ENCODE results near the gene PLXDC2.

Gene PLXDC2

DNA sequence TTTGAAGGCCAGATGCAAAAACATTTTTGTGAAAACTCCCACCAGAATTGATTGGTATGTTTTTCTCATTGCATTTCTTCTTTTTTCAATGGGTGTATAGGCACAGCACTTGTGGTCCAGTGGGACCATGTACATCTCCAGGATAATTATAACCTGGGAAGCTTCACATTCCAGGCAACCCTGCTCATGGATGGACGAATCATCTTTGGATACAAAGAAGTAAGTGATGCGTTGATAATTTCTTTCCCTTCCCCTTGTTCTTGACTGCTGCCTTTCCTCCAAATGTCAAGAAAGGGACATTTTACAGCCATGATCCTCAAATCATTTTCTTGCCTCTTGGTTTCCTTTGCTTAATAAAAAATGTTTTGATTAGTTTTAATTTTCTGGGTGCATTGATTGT, 331.5 kb downstream of the PLXDC2 start:
- TF ChIP-seq, protein P1, sequence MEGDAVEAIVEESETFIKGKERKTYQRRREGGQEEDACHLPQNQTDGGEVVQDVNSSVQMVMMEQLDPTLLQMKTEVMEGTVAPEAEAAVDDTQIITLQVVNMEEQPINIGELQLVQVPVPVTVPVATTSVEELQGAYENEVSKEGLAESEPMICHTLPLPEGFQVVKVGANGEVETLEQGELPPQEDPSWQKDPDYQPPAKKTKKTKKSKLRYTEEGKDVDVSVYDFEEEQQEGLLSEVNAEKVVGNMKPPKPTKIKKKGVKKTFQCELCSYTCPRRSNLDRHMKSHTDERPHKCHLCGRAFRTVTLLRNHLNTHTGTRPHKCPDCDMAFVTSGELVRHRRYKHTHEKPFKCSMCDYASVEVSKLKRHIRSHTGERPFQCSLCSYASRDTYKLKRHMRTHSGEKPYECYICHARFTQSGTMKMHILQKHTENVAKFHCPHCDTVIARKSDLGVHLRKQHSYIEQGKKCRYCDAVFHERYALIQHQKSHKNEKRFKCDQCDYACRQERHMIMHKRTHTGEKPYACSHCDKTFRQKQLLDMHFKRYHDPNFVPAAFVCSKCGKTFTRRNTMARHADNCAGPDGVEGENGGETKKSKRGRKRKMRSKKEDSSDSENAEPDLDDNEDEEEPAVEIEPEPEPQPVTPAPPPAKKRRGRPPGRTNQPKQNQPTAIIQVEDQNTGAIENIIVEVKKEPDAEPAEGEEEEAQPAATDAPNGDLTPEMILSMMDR (IDR thresholded peaks at IDR 0.05; ENCODE audit: low read length) = no peak
- TF ChIP-seq EZH2 (IDR thresholded peaks at IDR 0.05; ENCODE audit: borderline replicate concordance, low read length) = no peak
- no peaks in the 10 kb centered on the region for H3K9me3 ChIP-seq (ENCODE audit: low read length)
- no peaks in the 10 kb centered on the region for H3K27me3 ChIP-seq (ENCODE audit: insufficient read depth, low read length)
- H3K9ac ChIP-seq (ENCODE audit: low read length) = no peak overlapping the region
- no peaks in the 10 kb centered on the region for H3F3A ChIP-seq (ENCODE audit: insufficient read depth, low read length)
- H3K4me3 ChIP-seq (ENCODE audit: low read depth, low read length, poor library complexity, severe bottlenecking) = no peak overlapping the region
- H3K9me2 ChIP-seq (ENCODE audit: low read depth, low read length) = no peaks in the 10 kb centered on the region
- H4K20me1 ChIP-seq (ENCODE audit: insufficient read depth, low read length) = no peaks in the 10 kb centered on the region
- no peaks in the 10 kb centered on the region for H3K4me1 ChIP-seq (ENCODE audit: insufficient read depth, low read length, severe bottlenecking)
- H3K4me2 ChIP-seq (ENCODE audit: low read length) = no peak overlapping the region
- H3K27ac ChIP-seq (ENCODE audit: low read depth, low read length, poor library complexity, severe bottlenecking) = no peak overlapping the region
- H3K79me2 ChIP-seq (ENCODE audit: insufficient read depth, low read length) = no peaks in the 10 kb centered on the region
- no peaks in the 10 kb centered on the region for H3K36me3 ChIP-seq (ENCODE audit: insufficient read depth, low read length)
- no peak overlapping the region for H2AFZ ChIP-seq (ENCODE audit: low read length)

DNA sequence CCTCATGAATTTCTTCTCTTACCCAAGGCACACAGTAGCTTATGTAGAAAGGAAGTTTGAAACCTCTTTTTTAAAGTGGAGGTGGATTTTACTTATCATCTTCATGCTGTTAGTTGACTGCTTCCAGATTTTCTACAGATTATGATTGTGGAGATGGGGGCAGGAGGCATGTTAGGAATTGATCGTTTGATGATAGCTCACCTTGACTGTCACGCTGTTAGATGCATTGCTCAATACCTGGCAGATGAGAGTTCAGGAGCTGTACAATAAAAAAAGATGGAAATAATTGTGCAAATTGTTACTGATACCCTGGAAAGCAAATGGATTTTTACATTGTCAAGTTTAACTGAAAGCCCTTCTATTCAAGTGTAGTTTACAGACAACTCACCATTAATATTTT, 340.3 kb downstream of the PLXDC2 start:
- H3K4me1 ChIP-seq (ENCODE audit: insufficient read depth, low read length, severe bottlenecking) = no peaks in the 10 kb centered on the region
- H3F3A ChIP-seq (ENCODE audit: insufficient read depth, low read length) = no peaks in the 10 kb centered on the region
- no peak for TF ChIP-seq EZH2 (IDR thresholded peaks at IDR 0.05; ENCODE audit: borderline replicate concordance, low read length)
- TF ChIP-seq, protein P1 (IDR thresholded peaks at IDR 0.05; ENCODE audit: low read length) = no peak
- H3K9me3 ChIP-seq (ENCODE audit: low read length) = no peaks in the 10 kb centered on the region
- H3K4me3 ChIP-seq (ENCODE audit: low read depth, low read length, poor library complexity, severe bottlenecking) = no peak overlapping the region
- H4K20me1 ChIP-seq (ENCODE audit: insufficient read depth, low read length) = no peaks in the 10 kb centered on the region
- H3K9me2 ChIP-seq (ENCODE audit: low read depth, low read length) = no peaks in the 10 kb centered on the region
- H2AFZ ChIP-seq (ENCODE audit: low read length) = no peak overlapping the region
- H3K4me2 ChIP-seq (ENCODE audit: low read length) = no peak overlapping the region
- no peak overlapping the region for H3K27ac ChIP-seq (ENCODE audit: low read depth, low read length, poor library complexity, severe bottlenecking)
- no peak overlapping the region for H3K9ac ChIP-seq (ENCODE audit: low read length)
- no peaks in the 10 kb centered on the region for H3K36me3 ChIP-seq (ENCODE audit: insufficient read depth, low read length)
- H3K27me3 ChIP-seq (ENCODE audit: insufficient read depth, low read length) = no peaks in the 10 kb centered on the region
- no peaks in the 10 kb centered on the region for H3K79me2 ChIP-seq (ENCODE audit: insufficient read depth, low read length)

DNA sequence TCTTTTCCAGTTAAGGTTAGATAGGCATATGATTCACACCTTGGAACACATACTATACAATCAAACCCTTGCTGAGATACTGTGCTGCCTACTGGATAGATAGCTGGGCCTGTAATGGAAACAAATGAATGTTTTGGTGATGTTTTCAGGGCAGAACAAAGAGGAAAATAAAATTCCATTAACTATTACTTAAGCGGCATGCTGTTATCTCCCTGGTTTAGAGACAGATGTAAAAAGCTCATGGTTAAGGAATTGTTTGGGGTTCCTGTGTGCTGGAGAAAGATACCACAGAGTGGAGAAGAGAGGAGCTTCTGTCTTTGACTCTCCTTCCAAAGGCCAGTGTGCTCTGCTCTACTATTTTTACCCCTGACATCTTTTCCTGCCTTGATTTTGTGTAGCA, 341.1 kb downstream of the PLXDC2 start:
- Histone ChIP-seq H3K4me3 (ENCODE audit: low read depth, low read length, poor library complexity, severe bottlenecking) (no peak overlapping the region), H3K36me3 (ENCODE audit: insufficient read depth, low read length) (no peaks in the 10 kb centered on the region), H3K9me3 (ENCODE audit: low read length) (no peaks in the 10 kb centered on the region), H3K27me3 (ENCODE audit: insufficient read depth, low read length) (no peaks in the 10 kb centered on the region), H3F3A (ENCODE audit: insufficient read depth, low read length) (no peaks in the 10 kb centered on the region), H3K79me2 (ENCODE audit: insufficient read depth, low read length) (no peaks in the 10 kb centered on the region), H3K4me2 (ENCODE audit: low read length) (no peak overlapping the region), H4K20me1 (ENCODE audit: insufficient read depth, low read length) (no peaks in the 10 kb centered on the region), H3K9me2 (ENCODE audit: low read depth, low read length) (no peaks in the 10 kb centered on the region), H3K9ac (ENCODE audit: low read length) (no peak overlapping the region), H3K4me1 (ENCODE audit: insufficient read depth, low read length, severe bottlenecking) (no peaks in the 10 kb centered on the region), H3K27ac (ENCODE audit: low read depth, low read length, poor library complexity, severe bottlenecking) (no peak overlapping the region), H2AFZ (ENCODE audit: low read length) (no peak overlapping the region)
- TF ChIP-seq, protein P1 (IDR thresholded peaks at IDR 0.05; ENCODE audit: low read length) = no peak
- no peak for TF ChIP-seq EZH2 (IDR thresholded peaks at IDR 0.05; ENCODE audit: borderline replicate concordance, low read length)
